Renal pelvis (tissue), 12 donors: ENCODE data around the gene HNRNPA3. TPM values are rescaled to one million over a fixed set of nuclear protein-coding genes. Genes with fewer than 3 reads are reported as not detected.
"Not testable (repeated sequence)": the region's sequence is repeated elsewhere in the genome, so short reads cannot be mapped to it uniquely, and the experiment has no call there.

Experiments
- DNase-seq: peaks from one replicate; pipeline ENCODE4 v3.0.0-alpha.2; 2013
- long read RNA-seq, 16 experiments: transcript quantifications; one replicate each; lab custom pipeline, GENCODE V29; 2026
- polyA plus RNA-seq, 3 donors: library from polyadenylated mRNA; unstranded; fragments of 120-200 nt; gene quantifications; one replicate each; pipeline ENCODE4 v1.2.1, GENCODE V29; 2013; ENCODE audit not compliant: insufficient read length in 3 of 3

Gene HNRNPA3
- polyA plus RNA-seq = 100 to 1,000 TPM; 592 to 721 (median 690) TPM
- long read RNA-seq, donor 1, full-length matches to known transcripts = 40 of 378 reads
- long read RNA-seq, donor 1, partial matches to known transcripts = 283 of 378 reads
- long read RNA-seq, donor 1, other reads (novel, unspliced or antisense) = 55 of 378 reads
- long read RNA-seq, donor 2, full-length matches to known transcripts = 37 of 480 reads
- long read RNA-seq, donor 2, partial matches to known transcripts = 371 of 480 reads
- long read RNA-seq, donor 2, other reads (novel, unspliced or antisense) = 72 of 480 reads
- long read RNA-seq, donor 3, full-length matches to known transcripts = 34 of 315 reads
- long read RNA-seq, donor 3, partial matches to known transcripts = 271 of 315 reads
- long read RNA-seq, donor 3, other reads (novel, unspliced or antisense) = 10 of 315 reads
- long read RNA-seq, donor 4, full-length matches to known transcripts = 38 of 260 reads
- long read RNA-seq, donor 4, partial matches to known transcripts = 216 of 260 reads
- long read RNA-seq, donor 4, other reads (novel, unspliced or antisense) = 6 of 260 reads
- long read RNA-seq, donor 5, full-length matches to known transcripts = 20 of 200 reads
- long read RNA-seq, donor 5, partial matches to known transcripts = 174 of 200 reads
- long read RNA-seq, donor 5, other reads (novel, unspliced or antisense) = 6 of 200 reads
- long read RNA-seq, donor 6, full-length matches to known transcripts = 50 of 490 reads
- long read RNA-seq, donor 6, partial matches to known transcripts = 362 of 490 reads
- long read RNA-seq, donor 6, other reads (novel, unspliced or antisense) = 78 of 490 reads
- long read RNA-seq, donor 7, full-length matches to known transcripts = 22 of 407 reads
- long read RNA-seq, donor 7, partial matches to known transcripts = 373 of 407 reads
- long read RNA-seq, donor 7, other reads (novel, unspliced or antisense) = 12 of 407 reads
- long read RNA-seq, donor 8, transcript HNRNPA3-201 (11 exons, 2,067 nt) = major isoform, 13 of 157 reads
- long read RNA-seq, donor 8, partial matches to known transcripts = 144 of 157 reads
- long read RNA-seq, donor 8, other reads (novel, unspliced or antisense) = 0 of 157 reads
- long read RNA-seq, donor 9, full-length matches to known transcripts = 49 of 449 reads
- long read RNA-seq, donor 9, partial matches to known transcripts = 320 of 449 reads
- long read RNA-seq, donor 9, other reads (novel, unspliced or antisense) = 80 of 449 reads
- long read RNA-seq, donor 10, full-length matches to known transcripts = 41 of 465 reads
- long read RNA-seq, donor 10, partial matches to known transcripts = 351 of 465 reads
- long read RNA-seq, donor 10, other reads (novel, unspliced or antisense) = 73 of 465 reads
- long read RNA-seq, donor 11, full-length matches to known transcripts = 17 of 297 reads
- long read RNA-seq, donor 11, partial matches to known transcripts = 269 of 297 reads
- long read RNA-seq, donor 11, other reads (novel, unspliced or antisense) = 11 of 297 reads
- long read RNA-seq, donor 12, full-length matches to known transcripts = 56 of 562 reads
- long read RNA-seq, donor 12, partial matches to known transcripts = 429 of 562 reads
- long read RNA-seq, donor 12, other reads (novel, unspliced or antisense) = 77 of 562 reads
- long read RNA-seq, donor 13, full-length matches to known transcripts = 11 of 317 reads
- long read RNA-seq, donor 13, partial matches to known transcripts = 261 of 317 reads
- long read RNA-seq, donor 13, other reads (novel, unspliced or antisense) = 45 of 317 reads
- long read RNA-seq, donor 14 = 0 reads
- long read RNA-seq, donor 15, full-length matches to known transcripts = 39 of 512 reads
- long read RNA-seq, donor 15, partial matches to known transcripts = 360 of 512 reads
- long read RNA-seq, donor 15, other reads (novel, unspliced or antisense) = 113 of 512 reads
- long read RNA-seq, donor 16, full-length matches to known transcripts = 31 of 428 reads
- long read RNA-seq, donor 16, partial matches to known transcripts = 397 of 428 reads
- long read RNA-seq, donor 16, other reads (novel, unspliced or antisense) = 0 of 428 reads

DNA sequence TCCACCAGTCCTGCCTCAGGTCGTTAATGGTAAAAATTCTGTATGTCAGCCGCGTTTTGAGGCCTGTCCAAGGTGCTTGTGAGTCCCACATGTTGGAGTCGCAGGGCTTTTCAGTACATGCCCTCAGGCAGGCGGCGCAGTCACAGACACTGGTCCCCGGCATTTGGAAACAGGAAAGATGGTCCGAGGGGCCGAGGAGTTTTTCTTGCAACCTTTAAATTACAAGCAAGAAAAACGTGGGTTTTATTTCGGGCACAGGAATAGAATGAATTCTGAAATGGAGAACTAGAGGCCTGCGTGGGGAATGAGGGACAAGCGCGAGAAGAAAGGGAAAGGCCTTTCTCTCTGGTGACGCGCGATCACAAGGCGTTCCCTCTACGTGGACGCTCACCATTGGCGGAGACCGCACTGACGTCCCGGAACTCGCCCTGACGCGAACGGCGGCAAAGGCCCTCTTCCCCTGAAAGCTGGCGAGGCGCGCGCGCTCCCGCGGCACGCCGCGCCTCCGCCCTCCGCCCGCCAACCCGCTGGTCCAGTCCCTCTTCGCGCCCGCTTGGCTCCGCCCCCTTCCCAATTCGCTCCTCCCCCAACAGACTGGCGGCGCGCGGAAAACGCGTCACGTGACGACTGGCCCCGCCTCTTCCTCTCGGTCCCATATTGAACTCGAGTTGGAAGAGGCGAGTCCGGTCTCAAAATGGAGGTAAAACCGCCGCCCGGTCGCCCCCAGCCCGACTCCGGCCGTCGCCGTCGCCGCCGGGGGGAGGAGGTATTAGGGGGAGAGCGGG lies at the start of gene HNRNPA3:
Gene HNRNPA3, plus strand, starts transcription at position 689 of the 785 bp plus-strand sequence. Its CDS starts 6 bp downstream, at position 695.
- peak; percentile 99 for DNase-seq

- DNase-seq = no peak
These were observed 48.5 kb upstream of the HNRNPA3 start for GRCh38 chr2:177164131-177164530.

- peak; percentile 89 for DNase-seq
These were observed 48.0 kb upstream of the HNRNPA3 start for GRCh38 chr2:177164584-177165052.

DNA sequence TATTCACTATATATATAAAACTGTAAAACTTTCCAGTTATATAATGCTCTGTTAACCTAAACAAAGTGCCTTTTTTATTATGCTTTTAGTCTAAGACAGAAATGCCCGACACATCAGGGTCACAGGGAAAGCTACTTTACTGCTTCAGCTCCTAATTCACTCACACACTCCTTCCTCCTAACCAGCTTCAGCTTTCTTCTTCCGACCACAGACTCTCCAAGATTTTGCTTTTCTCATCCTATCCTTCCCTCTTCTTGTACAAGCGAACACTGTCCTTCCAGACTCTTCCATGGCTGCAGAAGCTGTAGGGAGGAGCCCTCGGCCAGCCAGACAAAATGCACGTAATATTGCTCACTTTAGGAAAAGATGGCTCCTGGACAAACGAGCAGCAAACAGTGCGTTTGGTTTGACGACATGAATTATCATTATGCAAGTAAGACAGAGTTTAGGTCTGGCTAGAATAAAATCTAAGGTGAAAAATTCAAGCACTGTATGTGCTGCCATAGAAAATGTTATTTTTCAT lies 47.5 kb upstream of the HNRNPA3 start:
- peak; percentile 58 for DNase-seq

GRCh38 chr2:177165721-177166711 lies 46.6 kb upstream of the HNRNPA3 start:
- no peak for DNase-seq

- no peak for DNase-seq
These were observed 42.6 kb upstream of the HNRNPA3 start for GRCh38 chr2:177169810-177170514.

DNA sequence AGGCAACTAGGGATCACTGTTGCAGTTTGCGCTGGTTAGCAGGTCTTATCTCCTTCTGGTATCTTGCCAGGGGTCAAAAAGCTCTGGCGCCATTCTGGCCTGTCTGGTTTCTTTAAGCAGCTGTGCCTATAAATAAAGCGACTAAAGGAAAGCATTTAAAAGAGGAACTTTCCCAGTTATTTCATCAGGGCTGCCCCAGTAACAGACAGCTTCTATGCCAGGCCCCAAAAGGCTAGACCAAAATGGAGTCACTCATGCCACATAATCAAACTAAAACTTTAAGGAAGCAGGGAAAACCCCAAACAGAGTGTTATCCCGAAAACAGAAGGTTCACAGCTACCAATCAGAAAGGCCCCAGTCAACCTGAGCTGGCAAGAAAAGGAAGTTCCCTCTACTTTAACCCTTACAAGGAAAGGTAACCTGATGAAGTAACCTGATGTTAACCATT lies 41.2 kb upstream of the HNRNPA3 start:
- DNase-seq = no peak

DNA sequence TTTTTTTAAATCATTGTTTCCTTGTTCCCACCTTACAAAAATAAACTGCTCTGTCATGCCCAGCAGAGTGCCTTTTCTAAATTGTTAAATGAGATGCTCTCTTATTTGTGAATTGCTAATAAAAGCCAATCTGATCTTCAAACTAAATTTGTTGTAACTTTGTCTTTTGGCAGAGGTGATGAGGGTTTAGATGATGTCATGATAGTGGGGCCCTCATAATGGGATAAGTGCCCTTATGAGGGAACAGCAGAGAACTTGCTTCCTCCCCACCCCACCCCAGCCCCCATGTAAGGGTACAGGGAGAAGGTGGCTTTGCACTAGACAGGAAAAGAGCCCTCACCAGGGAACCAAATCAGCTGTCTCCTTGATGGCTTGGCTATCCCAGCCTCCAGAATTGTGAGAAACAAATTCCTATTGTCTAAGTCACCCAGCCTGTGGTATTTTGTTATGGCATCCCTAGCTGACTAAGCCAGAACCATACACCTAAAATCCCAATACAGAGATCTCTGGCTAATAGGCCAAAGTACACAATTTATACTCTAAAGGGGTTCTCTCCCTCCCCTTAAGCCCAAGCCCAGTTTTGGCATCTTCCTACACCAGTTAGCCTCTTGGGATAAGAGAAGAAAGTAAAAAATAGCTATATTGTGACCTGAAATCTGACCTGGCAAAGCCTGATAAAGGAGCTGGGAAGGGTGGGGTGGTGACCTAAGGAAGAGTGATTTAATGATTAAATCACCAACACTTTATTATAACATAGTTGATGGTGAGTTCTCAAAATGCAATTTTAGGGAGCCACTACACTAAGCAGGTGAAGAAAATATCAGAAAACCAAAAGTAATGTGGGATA lies 40.3 kb upstream of the HNRNPA3 start:
- no peak for DNase-seq

DNA sequence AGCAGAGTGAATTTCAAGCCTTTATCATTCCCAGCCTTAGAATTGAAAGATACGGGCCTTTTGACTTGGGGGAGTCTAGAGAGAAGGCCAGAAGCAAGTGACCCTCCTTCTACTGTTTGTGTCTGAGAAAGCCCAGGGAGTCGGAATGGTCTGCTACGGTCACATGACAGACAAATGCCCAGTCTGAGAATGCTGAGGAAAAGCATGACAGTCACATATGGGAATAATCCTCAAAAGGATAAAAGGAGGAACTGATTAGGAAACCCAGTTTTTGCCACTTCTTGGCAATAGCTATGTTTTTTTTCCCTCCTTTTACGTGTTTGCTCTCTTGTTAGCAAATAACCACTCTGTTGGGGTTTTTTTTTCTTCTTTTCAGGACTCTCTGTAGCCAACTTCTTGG lies 38.1 kb upstream of the HNRNPA3 start:
- no peak for DNase-seq

- DNase-seq = no peak
These were observed 36.5 kb upstream of the HNRNPA3 start for GRCh38 chr2:177175917-177176668.

GRCh38 chr2:177178797-177179196 lies 33.8 kb upstream of the HNRNPA3 start:
- DNase-seq = no peak

- no peak for DNase-seq
These were observed 33.4 kb upstream of the HNRNPA3 start for GRCh38 chr2:177179227-177179626.

DNA sequence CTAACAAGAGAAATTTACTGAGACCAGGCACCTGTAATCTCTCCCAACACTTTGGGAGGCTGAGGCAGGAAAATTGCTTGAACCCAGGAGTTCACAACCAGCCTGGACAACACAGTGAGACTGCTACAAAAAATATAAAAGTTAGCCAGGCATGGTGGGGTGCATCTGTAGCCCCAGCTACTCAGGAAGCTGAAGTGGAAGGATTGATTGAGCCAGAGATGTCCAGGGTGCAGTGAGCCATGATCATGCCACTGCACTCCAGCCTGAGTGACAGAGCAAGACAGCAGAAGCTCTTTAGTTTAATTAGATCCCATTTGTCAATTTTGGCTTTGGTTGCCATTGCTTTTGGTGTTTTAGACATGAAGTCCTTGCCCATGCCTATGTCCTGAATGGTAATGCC lies 32.9 kb upstream of the HNRNPA3 start:
- DNase-seq = not testable (repeated sequence)

- no peak for DNase-seq
These were observed 32.2 kb upstream of the HNRNPA3 start for GRCh38 chr2:177180269-177181000.
